Fibroblast of mammary gland (primary cell): ENCODE data around the gene TSPO2.
A peak's percentile ranks its signal among the peaks of the same experiment; 100 is the strongest.

Experiments
- DNase-seq: peaks from one replicate; pipeline ENCODE4 v3.0.0-alpha.2; 2010; ENCODE audit warnings: low read depth
- H3K4me3 ChIP-seq: 2 replicates; pipeline ENCODE4 v1.5.1; 2011; ENCODE audit warnings: low read depth, mild to moderate bottlenecking, low read length, moderate library complexity; ENCODE audit not compliant: control insufficient read depth
- CTCF ChIP-seq: conservative IDR thresholded peaks from 2 replicates; pipeline ENCODE4 v1.5.1; 2011; ENCODE audit warnings: low read depth, low read length, inconsistent platforms; ENCODE audit not compliant: control insufficient read depth, insufficient read depth

Gene TSPO2

GRCh38 chr6:41092421-41093140 lies 50.3 kb downstream of the TSPO2 start:
- DNase-seq, result peak; percentile 44
- no peak overlapping the region for H3K4me3 ChIP-seq
- TF ChIP-seq CTCF, result peak; percentile 41

- peak; percentile 25 for DNase-seq
- H3K4me3 ChIP-seq, result no peak overlapping the region
- TF ChIP-seq CTCF, result no peak
Observed at GRCh38 chr6:41093729-41094128, 51.5 kb downstream of the TSPO2 start.
